Measurements from ENCODE around the gene KRTAP17-1.
A peak's percentile ranks its signal among the peaks of the same experiment; 100 is the strongest.
"Not testable (repeated sequence)": the region's sequence is repeated elsewhere in the genome, so short reads cannot be mapped to it uniquely, and the experiment has no call there.

The KRTAP17-1 gene

GRCh38 chr17:41315204-41315794, at the start of gene KRTAP17-1:
TSS of gene KRTAP17-1 (minus strand) at chr17:41315710. CDS start at chr17:41315650, 60 bp downstream.
- no peak for DNase-seq

- no peak for DNase-seq
Measured at GRCh38 chr17:41363881-41364280, 48.4 kb upstream of the KRTAP17-1 start.

GRCh38 chr17:41360296-41360995, 44.9 kb upstream of the KRTAP17-1 start:
- DNase-seq: no peak

GRCh38 chr17:41354536-41354935, 39.0 kb upstream of the KRTAP17-1 start:
- DNase-seq: no peak

- no peak for DNase-seq
Measured at GRCh38 chr17:41352597-41353366, 37.3 kb upstream of the KRTAP17-1 start.

- no peak for DNase-seq
Measured at GRCh38 chr17:41351177-41351576, 35.7 kb upstream of the KRTAP17-1 start.

- not testable (repeated sequence) for DNase-seq
Measured at GRCh38 chr17:41350381-41350878, 34.9 kb upstream of the KRTAP17-1 start, which contains the start of gene KRT33A. TSS of gene KRT33A (minus strand) at chr17:41350828. CDS start at chr17:41350767, 61 bp downstream.

GRCh38 chr17:41347869-41348760, 32.6 kb upstream of the KRTAP17-1 start:
- no peak for DNase-seq

- not testable (repeated sequence) for DNase-seq
Measured at GRCh38 chr17:41346421-41346820, 30.9 kb upstream of the KRTAP17-1 start.

- no peak for DNase-seq
Measured at GRCh38 chr17:41345992-41346391, 30.5 kb upstream of the KRTAP17-1 start.

- no peak for DNase-seq
Measured at GRCh38 chr17:41343029-41343428, 27.5 kb upstream of the KRTAP17-1 start.

GRCh38 chr17:41340934-41341861, 25.7 kb upstream of the KRTAP17-1 start:
- DNase-seq: peak; percentile 69

- DNase-seq: no peak
Measured at GRCh38 chr17:41340494-41340893, 25.0 kb upstream of the KRTAP17-1 start.

GRCh38 chr17:41339571-41340172, 24.2 kb upstream of the KRTAP17-1 start:
- no peak for DNase-seq

GRCh38 chr17:41338961-41339485, 23.5 kb upstream of the KRTAP17-1 start:
- peak; percentile 84 for DNase-seq

GRCh38 chr17:41335747-41336146, 20.2 kb upstream of the KRTAP17-1 start:
- DNase-seq: no peak

GRCh38 chr17:41334385-41335305, 19.1 kb upstream of the KRTAP17-1 start:
- DNase-seq: peak; percentile 18

GRCh38 chr17:41333836-41334235, 18.3 kb upstream of the KRTAP17-1 start:
- no peak for DNase-seq

GRCh38 chr17:41333098-41333497, 17.6 kb upstream of the KRTAP17-1 start:
- no peak for DNase-seq
